ENCODE data around the gene SMCO4. TPM values are rescaled to one million over a fixed set of nuclear protein-coding genes. Genes with fewer than 3 reads are reported as not detected.

The SMCO4 gene
- total and polyA plus RNA-seq, 2 experiments from 2014 or later = 36.1 to 60.9 TPM

DNA sequence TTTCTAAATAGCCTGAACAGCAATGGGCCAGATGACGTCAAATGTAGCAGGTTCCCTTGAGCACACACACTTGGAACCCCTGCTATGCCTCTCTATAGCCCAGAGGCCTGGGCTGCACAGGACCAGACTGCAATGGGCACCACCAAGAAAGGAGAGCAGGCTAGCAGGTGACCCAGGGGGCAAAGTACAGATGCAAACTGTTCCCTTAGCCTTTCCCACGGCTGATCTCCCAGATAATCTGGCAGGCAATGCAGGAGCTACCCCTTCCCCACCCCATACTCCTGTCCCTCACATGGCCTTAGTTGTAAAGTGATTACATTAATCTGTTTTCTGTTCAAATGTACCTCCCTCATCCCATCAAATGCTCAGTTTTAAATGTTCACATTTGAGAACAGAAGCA, 41.3 kb downstream of the SMCO4 start:
- no peak overlapping the region for H2AFZ ChIP-seq
- no peak overlapping the region for H3K4me2 ChIP-seq
- DNase-seq (ENCODE audit: low spot score) = peak; percentile 46
- no peaks in the 10 kb centered on the region for H3K9me2 ChIP-seq (replicated peaks; ENCODE audit: insufficient read depth)
- H3K4me1 ChIP-seq (ENCODE audit: insufficient read depth) = peaks cover 18% of the 10 kb centered on the region
- no peaks in the 10 kb centered on the region for H3K9me3 ChIP-seq (ENCODE audit: low read depth)
- WGBS (ENCODE audit: low lambda C conversion rate, missing lambda C conversion rate) = 71% methylated on average over 2 of the region's 2 CpGs
- no peaks in the 10 kb centered on the region for H4K20me1 ChIP-seq (ENCODE audit: insufficient read depth, poor library complexity, severe bottlenecking)
- TF ChIP-seq, protein P1, sequence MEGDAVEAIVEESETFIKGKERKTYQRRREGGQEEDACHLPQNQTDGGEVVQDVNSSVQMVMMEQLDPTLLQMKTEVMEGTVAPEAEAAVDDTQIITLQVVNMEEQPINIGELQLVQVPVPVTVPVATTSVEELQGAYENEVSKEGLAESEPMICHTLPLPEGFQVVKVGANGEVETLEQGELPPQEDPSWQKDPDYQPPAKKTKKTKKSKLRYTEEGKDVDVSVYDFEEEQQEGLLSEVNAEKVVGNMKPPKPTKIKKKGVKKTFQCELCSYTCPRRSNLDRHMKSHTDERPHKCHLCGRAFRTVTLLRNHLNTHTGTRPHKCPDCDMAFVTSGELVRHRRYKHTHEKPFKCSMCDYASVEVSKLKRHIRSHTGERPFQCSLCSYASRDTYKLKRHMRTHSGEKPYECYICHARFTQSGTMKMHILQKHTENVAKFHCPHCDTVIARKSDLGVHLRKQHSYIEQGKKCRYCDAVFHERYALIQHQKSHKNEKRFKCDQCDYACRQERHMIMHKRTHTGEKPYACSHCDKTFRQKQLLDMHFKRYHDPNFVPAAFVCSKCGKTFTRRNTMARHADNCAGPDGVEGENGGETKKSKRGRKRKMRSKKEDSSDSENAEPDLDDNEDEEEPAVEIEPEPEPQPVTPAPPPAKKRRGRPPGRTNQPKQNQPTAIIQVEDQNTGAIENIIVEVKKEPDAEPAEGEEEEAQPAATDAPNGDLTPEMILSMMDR (IDR thresholded peaks at IDR 0.05; ENCODE audit: poor library complexity) = no peak
- TF ChIP-seq EZH2 (IDR thresholded peaks at IDR 0.05; ENCODE audit: borderline replicate concordance) (no peak), EZH2phosphoT487 (IDR thresholded peaks at IDR 0.05; ENCODE audit: low read depth, severe bottlenecking, unreplicated experiment) (no peak)
- no peaks in the 10 kb centered on the region for H3K27me3 ChIP-seq
- H3K4me3 ChIP-seq = no peak overlapping the region
- peaks cover 27% of the 10 kb centered on the region for H3K79me2 ChIP-seq
- no peaks in the 10 kb centered on the region for H3K36me3 ChIP-seq (replicated peaks; ENCODE audit: insufficient read depth, low read depth)
- peak overlapping the region; percentile 4 for H3K27ac ChIP-seq

DNA sequence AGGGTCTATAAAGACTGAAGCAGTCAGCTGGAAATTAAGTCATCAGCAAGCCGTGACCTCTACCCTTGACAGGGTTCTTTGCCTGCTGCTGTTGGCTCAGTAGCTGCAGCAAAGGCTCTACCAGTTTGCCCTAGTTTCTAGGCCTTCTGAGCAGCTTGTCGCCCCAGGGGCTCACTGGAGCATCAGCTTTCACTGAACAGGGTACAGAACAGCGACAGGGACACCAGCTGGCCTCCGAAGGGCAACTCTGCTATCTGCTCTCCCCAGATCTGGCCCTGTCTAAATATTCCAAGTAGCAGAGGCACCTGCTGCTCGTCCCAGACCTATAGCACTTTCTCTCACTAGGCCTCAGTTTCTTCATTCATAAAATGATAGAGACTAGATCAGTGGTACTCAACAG, 42.4 kb downstream of the SMCO4 start:
- 90% methylated on average over 5 of the region's 5 CpGs for WGBS (ENCODE audit: low lambda C conversion rate, missing lambda C conversion rate)
- no peak for DNase-seq (ENCODE audit: low spot score)

DNA sequence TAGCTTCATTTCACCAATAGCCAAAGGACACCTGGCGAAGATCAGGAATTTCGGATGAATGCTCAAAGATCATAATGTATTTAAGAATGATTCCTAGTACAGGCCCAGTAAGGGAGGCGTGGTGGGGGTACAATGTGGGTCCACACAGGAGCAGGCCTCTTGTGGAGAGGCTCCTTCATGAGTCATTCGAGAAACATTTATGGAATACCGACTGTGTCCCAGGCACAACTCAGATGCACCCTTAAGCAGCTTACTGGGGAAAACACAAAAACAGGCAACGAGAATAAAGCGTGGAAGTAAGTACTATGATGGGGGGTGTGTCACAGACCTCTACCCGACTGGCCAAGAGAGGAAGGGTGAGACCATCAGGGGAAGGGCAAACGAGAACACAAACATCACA, 44.5 kb downstream of the SMCO4 start:
- no peaks in the 10 kb centered on the region for H3K36me3 ChIP-seq (replicated peaks; ENCODE audit: insufficient read depth, low read depth)
- H3K9me2 ChIP-seq (replicated peaks; ENCODE audit: insufficient read depth) = no peaks in the 10 kb centered on the region
- no peak overlapping the region for H3K4me2 ChIP-seq
- H3K4me1 ChIP-seq (ENCODE audit: insufficient read depth) = peaks cover 27% of the 10 kb centered on the region
- H3K27ac ChIP-seq = no peak overlapping the region
- H3K27me3 ChIP-seq = no peaks in the 10 kb centered on the region
- no peak overlapping the region for H3K4me3 ChIP-seq
- peaks cover 30% of the 10 kb centered on the region for H3K79me2 ChIP-seq
- H3K9me3 ChIP-seq (ENCODE audit: low read depth) = no peaks in the 10 kb centered on the region
- WGBS (ENCODE audit: low lambda C conversion rate, missing lambda C conversion rate) = 71% methylated on average over 9 of the region's 9 CpGs
- TF ChIP-seq EZH2phosphoT487 (IDR thresholded peaks at IDR 0.05; ENCODE audit: low read depth, severe bottlenecking, unreplicated experiment) (no peak), EZH2 (IDR thresholded peaks at IDR 0.05; ENCODE audit: borderline replicate concordance) (no peak)
- TF ChIP-seq, protein P1 (IDR thresholded peaks at IDR 0.05; ENCODE audit: poor library complexity) = no peak
- no peaks in the 10 kb centered on the region for H4K20me1 ChIP-seq (ENCODE audit: insufficient read depth, poor library complexity, severe bottlenecking)
- no peak overlapping the region for H2AFZ ChIP-seq
- no peak for DNase-seq (ENCODE audit: low spot score)

More for the DNA sequence above, 42.4 kb downstream of the SMCO4 start:
- Histone ChIP-seq H3K27ac (no peak overlapping the region), H3K4me1 (ENCODE audit: insufficient read depth) (peaks cover 18% of the 10 kb centered on the region), H3K36me3 (replicated peaks; ENCODE audit: insufficient read depth, low read depth) (no peaks in the 10 kb centered on the region), H2AFZ (no peak overlapping the region), H3K4me2 (no peak overlapping the region), H3K27me3 (no peaks in the 10 kb centered on the region), H3K79me2 (peaks cover 24% of the 10 kb centered on the region), H3K9me2 (replicated peaks; ENCODE audit: insufficient read depth) (no peaks in the 10 kb centered on the region), H3K4me3 (no peak overlapping the region), H4K20me1 (ENCODE audit: insufficient read depth, poor library complexity, severe bottlenecking) (no peaks in the 10 kb centered on the region), H3K9me3 (ENCODE audit: low read depth) (no peaks in the 10 kb centered on the region)
- no peak for TF ChIP-seq EZH2 (IDR thresholded peaks at IDR 0.05; ENCODE audit: borderline replicate concordance)
- TF ChIP-seq, protein P1 (IDR thresholded peaks at IDR 0.05; ENCODE audit: poor library complexity) = no peak
- no peak for TF ChIP-seq EZH2phosphoT487 (IDR thresholded peaks at IDR 0.05; ENCODE audit: low read depth, severe bottlenecking, unreplicated experiment)

DNA sequence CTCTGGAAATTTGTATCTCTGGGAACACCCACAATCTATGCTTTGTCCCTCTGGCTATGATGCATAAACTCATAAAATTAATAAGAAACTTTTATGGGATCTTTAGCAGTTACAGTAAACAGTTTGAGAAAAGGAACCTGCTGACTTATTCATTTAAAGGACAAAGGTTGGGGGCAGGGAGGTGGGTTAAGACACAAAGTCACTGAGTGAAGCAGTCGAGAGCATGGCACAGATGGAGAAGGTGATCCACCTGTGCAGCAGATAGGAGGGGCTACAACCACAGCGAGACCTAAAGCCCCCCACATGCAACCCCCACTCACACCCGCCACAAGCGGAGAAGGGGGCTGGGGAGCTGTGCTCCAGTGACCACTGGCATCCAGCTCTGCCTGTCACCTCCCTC, 45.0 kb downstream of the SMCO4 start:
- Histone ChIP-seq H3K36me3 (replicated peaks; ENCODE audit: insufficient read depth, low read depth) (no peaks in the 10 kb centered on the region), H2AFZ (no peak overlapping the region), H3K79me2 (peaks cover 27% of the 10 kb centered on the region), H3K27ac (no peak overlapping the region), H3K4me3 (no peak overlapping the region), H3K9me3 (ENCODE audit: low read depth) (no peaks in the 10 kb centered on the region), H3K4me2 (no peak overlapping the region), H3K9me2 (replicated peaks; ENCODE audit: insufficient read depth) (no peaks in the 10 kb centered on the region), H4K20me1 (ENCODE audit: insufficient read depth, poor library complexity, severe bottlenecking) (no peaks in the 10 kb centered on the region), H3K4me1 (ENCODE audit: insufficient read depth) (peaks cover 31% of the 10 kb centered on the region), H3K27me3 (no peaks in the 10 kb centered on the region)
- 84% methylated on average over 4 of the region's 4 CpGs for WGBS (ENCODE audit: low lambda C conversion rate, missing lambda C conversion rate)
- TF ChIP-seq EZH2 (IDR thresholded peaks at IDR 0.05; ENCODE audit: borderline replicate concordance) = no peak
- TF ChIP-seq, protein P1 (IDR thresholded peaks at IDR 0.05; ENCODE audit: poor library complexity) = no peak
- no peak for TF ChIP-seq EZH2phosphoT487 (IDR thresholded peaks at IDR 0.05; ENCODE audit: low read depth, severe bottlenecking, unreplicated experiment)
- no peak for DNase-seq (ENCODE audit: low spot score)
